BLaER1 treated with 17β-estradiol and CSF1 and Interleukin-3, amounts not matched to agents 10 nM and 100 nM (cell line): ENCODE data around the gene RPS6KA5.

Experiments used
- H3K27ac ChIP-seq, 11 experiments: shearing (Covaris generic); formaldehyde crosslinking; 2 replicates each; pipeline ENCODE4 v1.8.1; 2022
- H3K27me3 ChIP-seq, 11 experiments: shearing (Covaris generic); formaldehyde crosslinking; 2 replicates each; pipeline ENCODE4 v1.8.1; 2022
- H3K36me3 ChIP-seq, 11 experiments: shearing (Covaris generic); formaldehyde crosslinking; 2 replicates each; pipeline ENCODE4 v1.8.1; 2022
- H3K4me1 ChIP-seq, 10 experiments: shearing (Covaris generic); formaldehyde crosslinking; 2 replicates each; pipeline ENCODE4 v1.8.1; 2022
- H3K4me2 ChIP-seq, 11 experiments: shearing (Covaris generic); formaldehyde crosslinking; 2 replicates each; pipeline ENCODE4 v1.8.1; 2022
- H3K4me3 ChIP-seq, 10 experiments: shearing (Covaris generic); formaldehyde crosslinking; 2 replicates each; pipeline ENCODE4 v1.8.1; 2022
- H3K9ac ChIP-seq, 11 experiments: shearing (Covaris generic); formaldehyde crosslinking; 2 replicates each; pipeline ENCODE4 v1.8.1; 2022
- H3K9me3 ChIP-seq, 11 experiments: shearing (Covaris generic); formaldehyde crosslinking; replicated peaks in 1 of 11; 2 replicates each; pipeline ENCODE4 v1.8.1; 2022
- H4K20me1 ChIP-seq, 11 experiments: shearing (Covaris generic); formaldehyde crosslinking; 2 replicates each; pipeline ENCODE4 v1.8.1; 2022
- Cebpa-rat ChIP-seq, 11 experiments: shearing (Covaris generic); IDR thresholded peaks; 2 replicates each; pipeline ENCODE4 v1.8.1; 2022

The RPS6KA5 gene

GRCh38 chr14:90804292-90805083 is 256.0 kb downstream of the RPS6KA5 start:
- Histone ChIP-seq H3K27ac (peak overlapping the region in 10 of 11 experiments; percentile 36 to 73 (median 62); a peak in 17 of 22 replicates), H3K9me3 (no peaks in the 10 kb centered on the region), H3K36me3 (no peaks in the 10 kb centered on the region), H3K27me3 (no peaks in the 10 kb centered on the region), H3K4me2 (peak overlapping the region; percentile 29 to 74 (median 66)), H4K20me1 (peaks cover 0 to 26% (median 0%) of the 10 kb centered on the region in 11 experiments; a peak in 5 of 22 replicates), H3K4me1 (peaks cover 55 to 81% (median 77%) of the 10 kb centered on the region in 10 experiments), H3K4me3 (no peak overlapping the region), H3K9ac (peak overlapping the region in 6 of 11 experiments; percentile 2 to 59 (median 30); a peak in 8 of 22 replicates)
- TF ChIP-seq Cebpa-rat (IDR thresholded peaks at IDR 0.05): no peak

GRCh38 chr14:90803249-90803648 is 257.2 kb downstream of the RPS6KA5 start:
- H3K9me3 ChIP-seq: no peaks in the 10 kb centered on the region
- H3K27ac ChIP-seq: peak overlapping the region in 9 of 11 experiments; percentile 19 to 73 (median 63); a peak in 16 of 22 replicates
- peaks cover 43 to 76% (median 71%) of the 10 kb centered on the region in 10 experiments for H3K4me1 ChIP-seq
- H3K4me2 ChIP-seq: peak overlapping the region; percentile 29 to 74 (median 66)
- no peaks in the 10 kb centered on the region for H3K36me3 ChIP-seq
- no peak overlapping the region for H3K4me3 ChIP-seq
- TF ChIP-seq Cebpa-rat (IDR thresholded peaks at IDR 0.05): no peak
- peak overlapping the region in 4 of 11 experiments; percentile 34 to 55 (median 42); a peak in 3 of 22 replicates for H3K9ac ChIP-seq
- H4K20me1 ChIP-seq: peaks cover 0 to 26% (median 0%) of the 10 kb centered on the region in 11 experiments; a peak in 5 of 22 replicates
- no peaks in the 10 kb centered on the region for H3K27me3 ChIP-seq

DNA sequence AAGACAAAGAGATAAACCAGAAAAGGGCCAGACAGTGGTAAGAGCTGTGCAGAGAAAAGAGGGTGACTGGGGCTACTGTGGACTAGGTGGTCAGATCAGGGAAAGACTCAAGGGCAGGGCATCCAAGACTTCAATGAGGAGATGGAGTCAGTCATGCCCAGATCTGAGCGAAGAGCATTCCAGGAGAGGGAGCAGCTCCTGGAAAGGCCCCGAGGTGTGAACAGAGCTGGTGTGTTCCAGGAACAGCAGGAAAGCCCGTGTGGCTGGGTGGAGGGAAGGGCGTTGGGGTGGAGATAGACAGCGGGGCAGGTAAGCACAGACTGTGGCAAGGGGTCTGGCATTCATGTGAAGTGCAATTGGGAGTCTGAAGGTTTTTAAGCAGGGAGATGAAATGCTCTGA is 261.0 kb downstream of the RPS6KA5 start:
- Histone ChIP-seq H3K27me3 (no peaks in the 10 kb centered on the region), H3K4me1 (peaks cover 55 to 74% (median 69%) of the 10 kb centered on the region in 10 experiments), H3K9me3 (no peaks in the 10 kb centered on the region), H3K36me3 (no peaks in the 10 kb centered on the region), H3K4me3 (no peak overlapping the region), H4K20me1 (peaks cover 0 to 18% (median 0%) of the 10 kb centered on the region in 11 experiments; a peak in 5 of 22 replicates), H3K9ac (no peak overlapping the region), H3K27ac (peak overlapping the region in 1 of 11 experiments; percentile 22; a peak in 1 of 22 replicates), H3K4me2 (no peak overlapping the region)
- TF ChIP-seq Cebpa-rat (IDR thresholded peaks at IDR 0.05): no peak

DNA sequence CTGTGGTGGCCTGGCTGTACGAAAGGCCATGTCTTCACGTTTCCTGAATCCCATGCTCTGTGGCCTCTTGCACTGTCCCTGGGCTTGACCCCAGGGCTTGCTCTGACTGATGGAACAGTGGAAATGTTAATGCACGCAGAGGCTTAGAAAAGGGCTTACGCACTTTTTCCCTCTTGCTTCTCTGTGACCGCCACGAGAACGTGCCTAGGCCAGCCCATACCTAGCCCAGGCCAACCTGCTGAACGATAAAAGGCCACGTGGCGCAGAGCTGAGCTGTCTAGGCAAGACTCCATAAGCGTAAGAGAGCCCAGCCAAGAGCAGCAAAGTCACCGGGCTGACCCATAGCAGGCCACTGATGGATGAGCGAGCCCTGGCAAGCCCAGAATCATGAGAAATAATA is 262.5 kb downstream of the RPS6KA5 start:
- no peak for TF ChIP-seq Cebpa-rat (IDR thresholded peaks at IDR 0.05)
- no peaks in the 10 kb centered on the region for H3K36me3 ChIP-seq
- H3K9ac ChIP-seq: peak overlapping the region in 4 of 11 experiments; percentile 7 to 44 (median 26); a peak in 4 of 22 replicates
- peak overlapping the region; percentile 63 to 93 (median 81) for H3K4me2 ChIP-seq
- H3K27ac ChIP-seq: peak overlapping the region in 10 of 11 experiments; percentile 10 to 78 (median 57); a peak in 16 of 22 replicates
- H3K9me3 ChIP-seq: no peaks in the 10 kb centered on the region
- no peak overlapping the region for H3K4me3 ChIP-seq
- no peaks in the 10 kb centered on the region for H3K27me3 ChIP-seq
- H3K4me1 ChIP-seq: peaks cover 42 to 59% (median 54%) of the 10 kb centered on the region in 10 experiments
- H4K20me1 ChIP-seq: peaks cover 0 to 18% (median 0%) of the 10 kb centered on the region in 11 experiments; a peak in 5 of 22 replicates
